ENCODE data around the gene S100B.

DNA sequence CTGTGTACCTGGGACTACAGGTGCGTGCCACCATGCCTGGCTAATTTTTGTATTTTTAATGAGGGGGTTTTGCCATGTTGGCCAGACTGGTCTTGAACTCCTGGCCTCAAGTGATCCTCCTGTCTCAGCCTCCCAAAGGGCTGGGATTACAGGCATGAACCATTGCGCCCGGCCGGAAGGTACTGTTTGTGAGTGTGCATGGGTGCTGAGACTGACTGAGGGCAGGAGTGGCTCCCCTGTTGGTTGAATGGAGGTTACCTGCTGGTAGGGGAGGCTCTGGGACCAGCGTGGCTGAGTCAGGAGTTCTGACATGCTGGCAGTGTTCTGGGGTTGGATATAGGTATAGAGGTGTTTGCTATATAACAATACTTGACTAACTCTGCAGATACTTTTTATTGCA is 41.0 kb upstream of the S100B start:
- TF ChIP-seq CTCF (IDR thresholded peaks at IDR 0.05; ENCODE audit: low read depth, low read length, missing input control): no peak
- TF ChIP-seq RAD21 (IDR thresholded peaks at IDR 0.05): no peak
- no peak for TF ChIP-seq REST (IDR thresholded peaks at IDR 0.05)
- no peak for TF ChIP-seq SP1 (IDR thresholded peaks at IDR 0.05)
- TF ChIP-seq GABPA (IDR thresholded peaks at IDR 0.05 in 1 of 2, conservative IDR thresholded peaks at IDR 0.05 in 1 of 2): no peak
- no peak for TF ChIP-seq ZBTB33 (IDR thresholded peaks at IDR 0.05)
- TF ChIP-seq TAF1 (conservative IDR thresholded peaks at IDR 0.05): no peak
- TF ChIP-seq RXRA (IDR thresholded peaks at IDR 0.05): no peak
- no peak for TF ChIP-seq HNF4G (IDR thresholded peaks at IDR 0.05)
- no peak for TF ChIP-seq JUND (IDR thresholded peaks at IDR 0.05)
- TF ChIP-seq, protein P1, sequence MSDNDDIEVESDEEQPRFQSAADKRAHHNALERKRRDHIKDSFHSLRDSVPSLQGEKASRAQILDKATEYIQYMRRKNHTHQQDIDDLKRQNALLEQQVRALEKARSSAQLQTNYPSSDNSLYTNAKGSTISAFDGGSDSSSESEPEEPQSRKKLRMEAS (IDR thresholded peaks at IDR 0.05): no peak
